Measurements from ENCODE around the gene LRRC9. TPM values are rescaled to one million over a fixed set of nuclear protein-coding genes. Genes with fewer than 3 reads are reported as not detected.
A peak's percentile ranks its signal among the peaks of the same experiment; 100 is the strongest.

The LRRC9 gene
- total and polyA plus RNA-seq, 2 of the 13 experiments (the other 11 are each of a cell fraction or from before 2014, with no cell fraction given), result 0.08 to 0.18 TPM

DNA sequence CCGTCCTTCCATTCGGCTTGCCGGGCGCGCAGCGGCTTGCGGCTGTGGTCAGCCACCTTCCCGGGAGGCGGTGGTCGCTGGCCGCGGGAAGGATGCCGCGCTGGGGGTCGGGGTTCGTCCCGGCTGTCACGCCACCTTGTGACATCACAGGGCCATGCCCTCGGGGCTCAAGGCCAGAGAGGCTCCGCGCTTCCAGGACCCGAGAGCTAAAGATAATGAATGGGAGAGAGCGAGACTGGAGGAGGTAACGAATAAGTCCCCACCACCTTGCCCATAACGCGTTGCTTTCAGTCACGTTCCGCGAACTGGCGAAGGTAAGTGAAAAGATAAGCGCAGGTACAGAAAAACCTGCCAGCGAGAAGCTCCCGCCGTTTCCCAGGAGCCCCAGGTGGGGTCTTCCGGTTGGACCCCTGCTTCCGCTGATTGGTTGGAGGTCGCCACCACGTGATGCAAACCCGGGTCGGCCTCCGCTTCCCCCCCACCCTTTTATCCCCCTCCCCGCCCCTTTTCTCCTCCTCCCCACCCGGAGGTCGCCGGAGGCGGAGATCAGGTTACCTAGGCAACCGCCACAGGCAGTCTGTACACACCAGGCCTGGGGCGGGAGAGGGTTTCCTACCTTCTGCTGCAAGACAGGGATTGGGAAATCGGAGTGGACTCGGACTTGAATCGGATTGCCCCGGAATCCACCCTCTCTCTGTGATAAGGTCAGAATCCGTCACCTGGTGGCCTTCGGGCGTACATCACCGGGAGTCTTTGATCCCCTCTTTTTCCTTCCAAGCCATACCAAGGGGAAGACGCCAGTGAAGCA lies at the start of gene LRRC9 (continued):
- TF ChIP-seq TFAP4 (IDR thresholded peaks at IDR 0.05; ENCODE audit: borderline replicate concordance, low read depth), result peak; percentile 47; the same call in 1 of the 2 replicates
- TF ChIP-seq EP300 (IDR thresholded peaks at IDR 0.05; ENCODE audit: low read depth in 2 of 2, low read length in 2 of 2), result peak in 1 of 2 experiments; percentile 39; a peak in 1 of 4 replicates
- TF ChIP-seq EP300 (CRISPR knock-in tag; IDR thresholded peaks at IDR 0.05; ENCODE audit: borderline replicate concordance), result no peak
- TF ChIP-seq ZNF616 (CRISPR knock-in tag; IDR thresholded peaks at IDR 0.05; ENCODE audit: low read depth), result 0 out of 2 replicates have a peak, but pooled peaks have one; percentile 61
- no peak for TF ChIP-seq KDM5B (CRISPR knock-in tag; IDR thresholded peaks at IDR 0.05; ENCODE audit: borderline replicate concordance)
- TF ChIP-seq, protein P1, sequence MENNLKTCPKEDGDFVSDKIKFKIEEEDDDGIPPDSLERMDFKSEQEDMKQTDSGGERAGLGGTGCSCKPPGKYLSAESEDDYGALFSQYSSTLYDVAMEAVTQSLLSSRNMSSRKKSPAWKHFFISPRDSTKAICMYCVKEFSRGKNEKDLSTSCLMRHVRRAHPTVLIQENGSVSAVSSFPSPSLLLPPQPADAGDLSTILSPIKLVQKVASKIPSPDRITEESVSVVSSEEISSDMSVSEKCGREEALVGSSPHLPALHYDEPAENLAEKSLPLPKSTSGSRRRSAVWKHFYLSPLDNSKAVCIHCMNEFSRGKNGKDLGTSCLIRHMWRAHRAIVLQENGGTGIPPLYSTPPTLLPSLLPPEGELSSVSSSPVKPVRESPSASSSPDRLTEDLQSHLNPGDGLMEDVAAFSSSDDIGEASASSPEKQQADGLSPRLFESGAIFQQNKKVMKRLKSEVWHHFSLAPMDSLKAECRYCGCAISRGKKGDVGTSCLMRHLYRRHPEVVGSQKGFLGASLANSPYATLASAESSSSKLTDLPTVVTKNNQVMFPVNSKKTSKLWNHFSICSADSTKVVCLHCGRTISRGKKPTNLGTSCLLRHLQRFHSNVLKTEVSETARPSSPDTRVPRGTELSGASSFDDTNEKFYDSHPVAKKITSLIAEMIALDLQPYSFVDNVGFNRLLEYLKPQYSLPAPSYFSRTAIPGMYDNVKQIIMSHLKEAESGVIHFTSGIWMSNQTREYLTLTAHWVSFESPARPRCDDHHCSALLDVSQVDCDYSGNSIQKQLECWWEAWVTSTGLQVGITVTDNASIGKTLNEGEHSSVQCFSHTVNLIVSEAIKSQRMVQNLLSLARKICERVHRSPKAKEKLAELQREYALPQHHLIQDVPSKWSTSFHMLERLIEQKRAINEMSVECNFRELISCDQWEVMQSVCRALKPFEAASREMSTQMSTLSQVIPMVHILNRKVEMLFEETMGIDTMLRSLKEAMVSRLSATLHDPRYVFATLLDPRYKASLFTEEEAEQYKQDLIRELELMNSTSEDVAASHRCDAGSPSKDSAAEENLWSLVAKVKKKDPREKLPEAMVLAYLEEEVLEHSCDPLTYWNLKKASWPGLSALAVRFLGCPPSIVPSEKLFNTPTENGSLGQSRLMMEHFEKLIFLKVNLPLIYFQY (CRISPR knock-in tag; IDR thresholded peaks at IDR 0.05; ENCODE audit: borderline replicate concordance), result no peak
- TF ChIP-seq GATAD2A (CRISPR knock-in tag; IDR thresholded peaks at IDR 0.05), result peak; percentile 68
- no peak for TF ChIP-seq ZNF75D (CRISPR knock-in tag; IDR thresholded peaks at IDR 0.05; ENCODE audit: borderline replicate concordance)
- TF ChIP-seq POGZ (CRISPR knock-in tag; IDR thresholded peaks at IDR 0.05), result peak; percentile 60; the same call in 1 of the 2 replicates
- no peak for TF ChIP-seq ZFP90 (CRISPR knock-in tag; IDR thresholded peaks at IDR 0.05; ENCODE audit: borderline replicate concordance)
- no peak; the same call in 1 of the 2 replicates for TF ChIP-seq MTF1 (CRISPR knock-in tag; IDR thresholded peaks at IDR 0.05)
- TF ChIP-seq ATF6 (CRISPR knock-in tag; conservative IDR thresholded peaks at IDR 0.05), result no peak
- 0 out of 2 replicates have a peak, but pooled peaks have one; percentile 46 for TF ChIP-seq MED13 (CRISPR knock-in tag; IDR thresholded peaks at IDR 0.05)
- peak; percentile 51 for TF ChIP-seq MAX (IDR thresholded peaks at IDR 0.05)
- TF ChIP-seq TRIM24 (CRISPR knock-in tag; IDR thresholded peaks at IDR 0.05), result no peak
- TF ChIP-seq FOXJ3 (CRISPR knock-in tag; IDR thresholded peaks at IDR 0.05; ENCODE audit: borderline replicate concordance), result no peak
- TF ChIP-seq NR2C2 (CRISPR knock-in tag; IDR thresholded peaks at IDR 0.05; ENCODE audit: borderline replicate concordance), result peak; percentile 82
- no peak for TF ChIP-seq KAT2B (IDR thresholded peaks at IDR 0.05; ENCODE audit: borderline replicate concordance, low read depth, low read length)
- TF ChIP-seq, protein P2, sequence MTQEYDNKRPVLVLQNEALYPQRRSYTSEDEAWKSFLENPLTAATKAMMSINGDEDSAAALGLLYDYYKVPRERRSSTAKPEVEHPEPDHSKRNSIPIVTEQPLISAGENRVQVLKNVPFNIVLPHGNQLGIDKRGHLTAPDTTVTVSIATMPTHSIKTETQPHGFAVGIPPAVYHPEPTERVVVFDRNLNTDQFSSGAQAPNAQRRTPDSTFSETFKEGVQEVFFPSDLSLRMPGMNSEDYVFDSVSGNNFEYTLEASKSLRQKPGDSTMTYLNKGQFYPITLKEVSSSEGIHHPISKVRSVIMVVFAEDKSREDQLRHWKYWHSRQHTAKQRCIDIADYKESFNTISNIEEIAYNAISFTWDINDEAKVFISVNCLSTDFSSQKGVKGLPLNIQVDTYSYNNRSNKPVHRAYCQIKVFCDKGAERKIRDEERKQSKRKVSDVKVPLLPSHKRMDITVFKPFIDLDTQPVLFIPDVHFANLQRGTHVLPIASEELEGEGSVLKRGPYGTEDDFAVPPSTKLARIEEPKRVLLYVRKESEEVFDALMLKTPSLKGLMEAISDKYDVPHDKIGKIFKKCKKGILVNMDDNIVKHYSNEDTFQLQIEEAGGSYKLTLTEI (CRISPR knock-in tag; conservative IDR thresholded peaks at IDR 0.05), result no peak
- no peak for TF ChIP-seq ZNF530 (CRISPR knock-in tag; IDR thresholded peaks at IDR 0.05; ENCODE audit: low read depth)
- no peak for TF ChIP-seq NFE2L2 (IDR thresholded peaks at IDR 0.05; ENCODE audit: low read length)

Measured in HepG2 (cell line).